Right renal cortex interstitium (tissue), 3 donors: Measurements from ENCODE around the gene COG5. TPM values are rescaled to one million over a fixed set of nuclear protein-coding genes. Genes with fewer than 3 reads are reported as not detected.

Experiments
- DNase-seq, 3 donors: peaks; one replicate each; pipeline ENCODE4 v3.0.0-alpha.2; 2013; ENCODE audit warnings: low read depth in 3 of 3, low spot score in 2 of 3
- polyA plus RNA-seq, 3 donors: library from polyadenylated mRNA; unstranded; fragments of 120-200 nt; gene quantifications; one replicate each; pipeline ENCODE4 v1.2.1, GENCODE V29; 2013; ENCODE audit not compliant: insufficient read length in 3 of 3

COG5 gene
- polyA plus RNA-seq, 3 donors, result 31.1 to 44.2 (median 33.2) TPM

- no peak for DNase-seq
Observed at GRCh38 chr7:107206136-107206535, 357.6 kb downstream of the COG5 start.

GRCh38 chr7:107203607-107204006, 360.1 kb downstream of the COG5 start:
- DNase-seq, result no peak

- no peak for DNase-seq
Observed at GRCh38 chr7:107201795-107202450, 361.8 kb downstream of the COG5 start.

GRCh38 chr7:107196834-107197610, 366.7 kb downstream of the COG5 start:
- no peak for DNase-seq

- no peak for DNase-seq
Observed at GRCh38 chr7:107194052-107194451, 369.7 kb downstream of the COG5 start.

GRCh38 chr7:107190090-107190489, 373.6 kb downstream of the COG5 start:
- no peak for DNase-seq

GRCh38 chr7:107187774-107188173, 375.9 kb downstream of the COG5 start:
- no peak for DNase-seq

- DNase-seq, result no peak
Observed at GRCh38 chr7:107186240-107186639, 377.5 kb downstream of the COG5 start.

GRCh38 chr7:107185716-107186115, 378.0 kb downstream of the COG5 start:
- DNase-seq, result no peak

GRCh38 chr7:107181172-107181571, 382.5 kb downstream of the COG5 start:
- no peak for DNase-seq

- no peak for DNase-seq
Observed at GRCh38 chr7:107180378-107180777, 383.3 kb downstream of the COG5 start.

- DNase-seq, result no peak
Observed at GRCh38 chr7:107179326-107180164, 384.2 kb downstream of the COG5 start.

- DNase-seq, result no peak
Observed at GRCh38 chr7:107173691-107174406, 389.9 kb downstream of the COG5 start.

GRCh38 chr7:107173191-107173590, 390.5 kb downstream of the COG5 start:
- DNase-seq, result no peak

GRCh38 chr7:107172276-107173032, 391.3 kb downstream of the COG5 start:
- no peak for DNase-seq

GRCh38 chr7:107171496-107171895, 392.2 kb downstream of the COG5 start:
- DNase-seq, result no peak

GRCh38 chr7:107170051-107170915, 393.4 kb downstream of the COG5 start:
- no peak for DNase-seq

- DNase-seq, result peak; percentile 90 to 95 (median 94)
Observed at GRCh38 chr7:107169120-107170050, 394.3 kb downstream of the COG5 start.
